GM18867 (cell line): ENCODE results near the gene SAMHD1.
"Not testable (repeated sequence)": the region's sequence is repeated elsewhere in the genome, so short reads cannot be mapped to it uniquely, and the experiment has no call there.

Experiments used
- ATAC-seq: cut with Tn5 transposase; IDR thresholded peaks from one replicate; pipeline ENCODE4 v1.9.1; 2021; ENCODE audit warnings: mild to moderate bottlenecking, moderate library complexity; ENCODE audit not compliant: unreplicated experiment

Gene SAMHD1

DNA sequence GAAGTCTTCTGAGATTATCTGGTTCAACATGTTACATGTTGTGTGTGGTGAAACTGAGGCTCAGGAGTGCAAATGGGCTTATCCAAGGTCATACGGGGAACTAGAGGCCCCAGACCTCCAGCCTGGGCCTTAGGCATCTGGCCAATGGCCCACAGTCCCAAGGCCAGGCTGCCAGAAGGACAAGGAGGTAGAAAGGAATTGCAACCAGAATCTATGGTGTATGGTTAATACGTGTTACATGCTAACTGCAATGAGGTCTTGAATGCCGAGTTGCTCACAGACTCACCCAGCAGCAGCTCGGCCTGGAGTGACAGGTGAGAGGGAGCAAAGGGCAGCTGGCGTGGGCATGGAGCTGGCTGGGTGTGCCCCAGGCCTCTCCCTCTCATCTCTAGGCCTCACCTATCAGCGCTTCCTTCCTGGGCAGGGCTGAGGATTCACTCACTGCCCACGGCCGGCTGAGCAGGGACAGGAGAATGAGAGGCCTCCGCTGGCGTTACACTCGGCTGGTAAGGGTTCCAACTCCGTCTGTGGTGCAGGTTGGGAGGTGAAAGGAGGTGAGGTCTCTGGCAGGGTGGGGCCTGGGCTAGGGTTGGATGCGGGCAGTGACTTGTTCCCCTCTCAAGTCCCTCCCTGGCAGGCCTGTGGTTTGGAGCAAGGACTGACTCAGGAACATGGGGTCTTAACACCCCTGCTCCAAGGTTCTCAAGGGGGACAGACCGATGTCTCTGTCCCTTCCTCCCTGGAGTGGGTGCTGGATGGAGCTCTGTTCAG lies 75.6 kb downstream of the SAMHD1 start, which contains the start of gene TLDC2:
TLDC2 (plus strand) TSS at position 437 of the 771 bp plus-strand sequence; CDS start at position 474, 37 bp downstream.
- no peak for ATAC-seq

DNA sequence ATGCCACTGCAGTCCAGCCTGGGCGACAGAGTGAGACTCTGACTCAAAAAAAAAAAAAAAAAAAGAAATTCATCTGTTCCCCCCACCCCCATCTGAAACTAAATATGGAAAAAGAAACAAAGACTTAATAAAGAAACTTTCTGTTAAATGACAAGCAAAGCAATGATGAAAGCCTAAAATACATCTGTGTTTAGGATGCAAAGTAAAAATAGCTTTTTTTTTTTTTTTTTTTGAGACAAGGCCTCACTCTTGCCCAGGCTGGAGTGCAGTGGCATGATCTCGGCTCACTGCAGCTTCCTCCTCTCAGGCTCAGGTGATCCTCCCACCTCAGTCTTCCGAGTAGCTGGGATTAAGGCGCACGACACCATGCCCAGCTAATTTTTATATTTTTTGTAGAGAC lies 76.4 kb downstream of the SAMHD1 start:
- not testable (repeated sequence) for ATAC-seq

DNA sequence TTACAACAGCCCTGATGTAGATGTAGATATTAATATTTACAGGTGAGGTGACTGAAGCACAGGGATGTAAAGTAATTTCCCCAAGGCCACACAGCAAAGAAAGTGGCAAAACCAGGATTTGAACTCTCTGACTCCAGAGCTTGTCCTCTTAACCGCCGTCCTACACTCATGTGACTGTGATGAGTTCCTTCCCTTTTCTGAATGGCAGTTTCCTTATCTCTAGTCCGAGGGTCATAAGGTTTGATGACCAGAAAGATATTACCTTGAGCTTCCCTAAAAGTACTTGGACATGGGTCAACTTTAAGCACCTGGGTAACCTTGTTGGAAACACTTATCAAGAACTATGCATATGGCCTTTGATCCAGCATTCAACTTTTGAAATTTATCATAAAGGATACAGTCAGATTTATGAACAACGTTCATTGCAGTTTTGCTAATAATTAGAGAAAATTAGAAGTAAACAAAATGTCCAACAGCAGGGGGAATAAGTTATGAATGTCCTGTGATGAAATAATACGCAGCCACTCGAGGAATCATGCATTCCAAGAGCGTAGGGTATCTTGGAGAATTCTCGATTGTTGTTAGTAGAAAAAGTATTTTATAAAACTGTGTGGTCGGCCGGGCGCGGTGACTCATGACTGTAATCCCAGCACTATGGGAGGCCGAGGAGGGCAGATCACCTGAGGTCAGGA lies 77.9 kb downstream of the SAMHD1 start:
- ATAC-seq = no peak

DNA sequence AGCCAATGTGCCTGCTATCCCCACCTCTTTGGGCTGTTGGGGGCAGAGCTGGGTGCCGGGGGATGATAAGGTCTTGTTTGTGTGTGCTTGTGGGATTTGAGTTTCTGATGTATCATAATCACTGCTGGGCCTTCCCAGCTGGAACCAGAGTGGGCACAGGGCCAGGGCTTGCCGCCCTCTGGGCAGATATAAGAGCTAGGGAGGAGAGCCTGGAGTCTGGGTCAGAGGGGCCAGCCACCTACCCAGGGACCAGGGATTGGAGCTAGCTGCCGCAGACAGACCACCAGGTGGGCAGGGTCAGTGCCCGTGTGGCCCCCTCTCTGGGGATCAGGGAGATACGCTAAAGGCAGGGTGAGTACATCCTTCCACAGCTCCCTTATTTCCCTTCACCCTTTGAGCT lies 78.7 kb downstream of the SAMHD1 start:
- ATAC-seq = no peak

DNA sequence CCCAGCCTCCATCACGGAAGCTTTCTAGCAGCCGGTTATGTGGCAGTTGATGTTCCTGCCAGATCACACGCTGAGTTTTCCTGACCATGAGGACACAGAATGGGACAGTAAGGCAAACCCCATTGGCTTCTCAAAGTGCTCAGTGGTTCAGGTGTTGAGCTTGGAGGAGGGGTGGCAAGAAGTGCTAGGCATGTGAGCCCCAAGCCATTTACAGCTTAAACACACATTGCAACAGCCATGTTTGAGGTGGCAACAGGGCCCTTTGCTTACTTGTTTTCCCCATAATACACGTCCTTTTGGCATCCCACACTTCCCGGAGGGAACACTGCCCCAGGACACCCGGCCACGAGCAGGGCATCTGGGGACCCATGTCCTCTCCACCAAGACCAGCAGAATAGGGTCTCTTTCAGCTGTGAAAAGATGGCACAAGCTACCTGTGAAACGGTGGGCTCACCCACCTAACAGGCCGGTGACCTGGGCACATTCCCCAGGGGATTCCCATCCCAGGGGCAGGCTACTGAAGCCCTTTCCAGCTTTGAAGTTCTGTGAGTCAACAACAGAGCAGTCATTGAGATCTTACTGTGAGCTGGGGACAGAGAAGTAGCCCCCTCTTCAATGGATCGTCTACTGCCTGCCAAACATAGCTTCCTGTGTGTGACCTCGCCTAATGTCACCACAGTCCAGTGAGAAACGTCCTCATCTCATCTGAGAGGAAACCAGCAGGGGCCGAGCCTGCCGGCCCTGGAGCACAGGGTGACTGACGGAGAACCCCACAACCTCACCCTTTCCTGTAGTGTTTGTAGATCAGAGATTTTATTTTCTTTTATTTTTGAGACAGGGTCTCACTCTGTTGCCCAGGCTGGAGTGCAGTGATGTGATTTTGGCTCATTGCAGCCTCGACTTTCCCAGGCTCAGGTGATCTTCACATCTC lies 79.6 kb downstream of the SAMHD1 start:
- ATAC-seq = no peak

DNA sequence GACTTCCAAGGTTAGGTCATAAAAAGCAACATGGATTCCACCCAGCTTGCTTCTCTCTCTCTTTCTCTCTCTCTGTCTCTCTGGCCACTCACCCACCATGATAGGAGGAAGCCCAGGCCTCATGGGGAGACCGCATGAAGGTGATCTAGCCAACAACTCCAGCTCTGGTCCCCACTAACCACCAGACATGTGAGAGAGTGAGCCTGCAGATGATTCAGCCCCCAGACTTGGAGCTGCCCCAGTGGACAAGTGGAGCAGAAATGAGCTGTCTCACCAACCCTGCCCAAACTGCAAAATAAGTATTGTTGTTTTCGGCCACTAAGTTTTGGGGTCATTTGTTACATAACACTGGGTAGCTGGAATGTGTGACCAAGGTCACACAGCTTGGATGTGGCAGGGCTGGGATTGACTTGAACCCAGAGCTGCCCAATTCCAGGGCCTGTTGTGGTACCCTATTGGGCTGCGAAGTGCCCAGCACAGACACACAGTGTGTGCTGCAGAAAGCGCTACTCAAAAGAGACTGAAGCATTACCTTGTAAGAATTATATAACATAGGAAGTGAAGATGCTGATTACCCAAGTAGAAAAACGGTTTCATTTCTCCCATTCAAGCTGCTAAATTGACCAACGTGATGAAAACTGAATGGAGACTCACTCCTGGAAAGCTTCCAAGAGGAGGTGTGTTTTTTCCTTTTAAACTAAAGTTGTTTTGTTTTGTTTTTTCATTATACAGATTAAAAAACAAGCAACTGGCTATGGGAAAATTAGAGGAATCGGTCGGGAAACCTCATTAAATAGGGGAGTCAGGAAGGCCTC lies 84.6 kb downstream of the SAMHD1 start:
- ATAC-seq = no peak

DNA sequence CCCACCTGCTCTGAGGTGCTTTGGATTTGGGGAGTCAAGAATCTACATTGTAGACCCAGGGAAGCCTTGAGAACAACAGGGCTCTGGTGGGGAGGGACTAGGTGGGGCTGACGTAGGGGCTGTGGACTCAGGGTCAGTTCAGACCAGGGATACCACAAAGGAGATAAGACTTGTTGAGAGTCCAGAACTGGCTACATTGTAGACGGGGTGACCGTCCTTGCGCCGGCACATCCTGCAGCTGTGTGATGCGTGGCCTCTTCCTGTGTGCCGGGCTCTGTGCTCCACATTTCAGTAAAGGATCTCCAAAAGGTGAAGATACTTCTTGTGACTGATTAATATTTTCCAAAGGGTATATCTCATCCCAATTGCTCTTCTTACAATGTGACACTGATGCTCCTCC lies 85.3 kb downstream of the SAMHD1 start:
- ATAC-seq = no peak

DNA sequence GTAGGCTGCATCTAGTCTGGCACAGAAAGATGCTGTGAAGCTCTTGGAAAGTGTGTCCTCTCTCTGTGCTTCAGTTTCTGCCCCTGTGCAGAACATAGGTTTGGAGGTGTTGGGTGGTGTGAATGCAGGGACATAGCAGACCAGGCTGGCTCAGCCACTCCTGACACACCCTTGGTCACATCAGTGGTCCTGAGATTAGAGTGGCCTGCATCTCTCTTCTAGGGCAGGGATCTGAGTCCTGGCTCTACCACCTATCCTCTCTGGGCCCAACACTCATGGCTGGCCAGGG lies 85.7 kb downstream of the SAMHD1 start:
- ATAC-seq = no peak

DNA sequence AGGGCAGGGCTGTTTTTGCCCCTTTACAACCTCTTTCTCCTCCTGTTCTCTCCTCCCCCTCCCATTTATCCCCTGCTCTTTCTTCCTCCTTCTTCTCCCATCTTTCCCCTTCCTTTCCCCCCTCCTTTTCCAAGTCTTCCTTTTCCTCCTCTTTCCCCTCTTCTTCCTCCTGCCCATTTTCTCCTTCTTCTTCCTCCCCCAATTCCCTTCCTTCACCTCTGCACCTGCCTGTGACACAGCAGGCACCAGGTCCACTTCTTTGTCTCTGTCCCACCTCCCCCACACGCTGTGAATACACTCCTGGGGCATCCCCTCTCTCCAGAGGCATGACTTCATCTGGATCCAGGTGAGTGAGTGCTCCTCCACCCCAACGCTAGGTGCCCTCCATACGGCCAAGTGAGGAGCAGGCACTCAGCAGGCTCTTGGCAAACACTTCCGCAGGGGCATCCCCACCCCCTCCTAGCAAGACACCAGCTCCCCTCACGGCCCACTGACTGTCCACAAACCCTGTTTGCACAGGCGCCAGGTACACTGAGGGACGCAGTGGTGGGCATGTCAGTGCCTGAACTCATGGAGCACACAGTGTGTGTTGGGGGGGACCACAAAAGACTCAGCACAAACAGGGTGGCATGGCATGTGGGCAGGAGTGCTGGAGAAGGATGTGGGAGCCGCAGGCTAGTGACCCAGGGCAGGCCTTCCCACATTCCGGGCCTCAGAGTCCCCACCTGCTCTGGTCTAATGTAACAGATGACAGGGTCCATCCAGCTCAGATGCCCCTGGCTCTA lies 86.2 kb downstream of the SAMHD1 start:
- ATAC-seq = no peak

DNA sequence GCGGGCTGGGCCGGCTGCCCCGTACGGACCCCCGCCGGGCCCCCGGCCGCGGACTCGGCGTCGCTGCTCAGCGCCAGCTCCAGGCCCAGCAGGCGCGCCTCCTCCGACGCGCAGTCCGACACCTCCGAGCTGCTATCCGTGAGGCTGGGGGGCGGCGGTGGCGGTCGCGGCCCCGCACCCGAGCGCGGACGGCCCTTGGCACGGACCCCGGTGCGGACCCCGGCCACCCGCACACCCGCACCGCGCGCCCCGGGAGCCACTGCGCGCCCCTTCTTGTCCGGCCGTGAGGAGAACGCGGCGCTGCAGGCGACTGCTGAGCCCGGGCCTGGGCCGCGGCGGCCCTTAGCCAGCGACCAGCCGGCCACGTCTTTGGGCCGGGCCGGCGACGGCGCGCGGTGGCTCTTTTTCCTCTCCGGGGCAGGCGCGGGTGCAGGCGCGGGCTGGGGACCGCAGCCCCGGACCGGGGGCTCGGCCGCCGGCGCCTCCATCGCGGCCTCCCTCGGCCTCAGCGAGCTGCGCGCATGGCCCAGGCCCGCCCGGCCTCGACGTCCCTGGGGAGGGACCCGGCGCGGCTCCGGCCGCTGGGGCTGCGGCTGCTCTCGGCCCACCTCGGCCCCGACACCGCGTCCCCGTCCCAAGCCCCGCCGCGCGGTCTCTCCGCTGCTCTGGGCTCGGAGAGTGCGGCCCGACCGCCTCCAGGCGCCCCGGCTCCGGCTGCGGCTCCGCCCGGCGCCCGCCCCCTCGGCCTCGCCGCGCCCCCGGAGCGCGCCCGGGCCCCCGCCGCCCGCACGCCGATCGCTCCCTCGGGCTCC lies 88.4 kb downstream of the SAMHD1 start:
- peak; percentile 55 for ATAC-seq

DNA sequence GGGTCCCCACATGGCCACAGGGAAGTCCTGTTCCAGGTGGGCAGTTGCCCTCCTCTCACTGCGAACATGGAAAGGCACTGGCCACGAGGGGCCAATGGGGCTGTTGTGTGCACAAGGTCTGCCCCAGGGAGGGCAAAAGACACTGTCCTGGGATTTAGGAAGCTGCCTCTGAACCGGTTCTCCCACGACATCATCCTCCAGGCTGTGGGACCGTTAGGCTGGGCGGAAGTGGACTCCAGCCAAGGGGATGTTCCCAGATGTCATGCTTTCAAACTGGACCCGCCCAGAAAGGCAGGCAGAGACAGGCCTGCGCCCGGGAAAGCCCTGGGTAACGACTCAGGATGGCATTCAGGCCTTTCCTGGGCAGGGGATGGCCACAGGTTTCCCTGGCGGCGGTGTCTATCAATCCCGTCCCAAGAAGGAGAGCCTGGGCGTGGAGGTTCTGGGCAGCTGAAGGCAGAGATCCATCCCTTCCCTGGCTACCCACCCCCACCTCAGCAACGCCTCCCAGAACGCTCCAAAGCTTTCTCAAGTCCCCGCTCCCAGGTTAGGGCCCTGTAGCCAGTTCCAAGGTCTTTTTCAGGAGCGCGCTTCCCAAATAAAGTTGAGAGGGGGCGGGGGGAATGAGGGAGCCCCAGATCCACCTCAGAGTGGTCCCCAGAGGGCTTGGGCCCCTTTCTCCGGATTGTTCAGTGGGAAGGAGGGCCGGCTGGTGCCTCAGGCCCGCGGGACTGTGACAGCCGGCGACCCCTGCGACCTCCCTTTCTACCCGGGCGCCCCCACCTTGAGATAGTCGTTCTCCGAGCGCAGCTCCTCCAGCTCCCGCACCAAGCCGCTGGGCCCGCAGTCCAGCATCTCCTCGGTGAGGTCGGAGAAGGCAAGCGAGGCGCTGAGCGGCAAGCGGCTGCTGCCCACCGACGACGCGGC lies 89.4 kb downstream of the SAMHD1 start:
- ATAC-seq = no peak

DNA sequence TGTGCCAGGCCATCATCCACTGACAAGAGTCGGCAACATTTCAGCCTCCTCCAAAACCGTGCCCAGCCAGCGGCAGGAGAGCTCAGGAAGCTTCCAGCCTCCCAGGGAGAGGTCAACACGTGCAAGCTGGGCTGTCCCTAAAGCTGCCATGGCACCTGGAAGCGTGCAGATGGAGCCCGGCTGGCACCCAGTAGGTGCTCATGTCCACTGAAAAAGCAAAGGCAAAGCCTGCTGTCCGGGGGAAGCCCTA lies 90.0 kb downstream of the SAMHD1 start:
- ATAC-seq = no peak

DNA sequence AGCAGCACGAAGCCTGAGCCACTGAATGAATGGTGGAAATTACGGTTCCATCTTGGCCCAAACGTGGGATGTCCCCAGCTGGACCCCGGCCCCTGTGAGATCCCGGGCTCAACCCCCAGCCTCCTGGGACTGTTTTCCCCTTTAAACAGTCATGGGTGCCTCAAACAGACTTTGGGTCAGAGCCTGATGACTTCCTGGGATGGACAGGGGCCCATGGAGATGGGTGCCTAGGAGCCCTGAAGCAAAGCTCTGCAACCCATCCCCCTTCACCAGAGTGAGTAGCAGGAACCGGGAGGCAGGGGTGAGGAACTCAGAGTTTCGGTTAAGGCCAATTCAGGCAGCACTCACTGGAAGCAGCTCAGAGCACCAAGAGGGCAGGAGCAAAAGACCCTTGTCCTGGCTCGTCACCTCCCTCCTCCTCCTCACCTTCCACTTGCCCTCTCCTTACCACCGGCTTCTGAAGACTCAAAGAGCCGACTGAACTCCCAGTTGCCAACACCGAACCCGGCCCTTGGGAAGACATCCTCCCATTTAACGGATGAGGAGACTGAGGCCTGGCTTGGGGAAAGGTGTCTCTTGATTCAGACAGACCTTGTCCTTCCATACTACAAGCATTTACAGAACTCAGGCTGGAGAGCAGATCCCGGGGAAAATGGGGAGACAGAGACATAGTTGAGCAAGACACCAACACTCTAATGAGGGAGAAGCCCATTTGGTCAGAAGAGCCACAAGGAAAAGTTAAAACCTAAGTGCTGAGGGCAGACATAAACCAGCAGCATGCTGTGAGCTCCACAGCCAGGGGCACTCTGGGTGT lies 90.5 kb downstream of the SAMHD1 start:
- no peak for ATAC-seq

DNA sequence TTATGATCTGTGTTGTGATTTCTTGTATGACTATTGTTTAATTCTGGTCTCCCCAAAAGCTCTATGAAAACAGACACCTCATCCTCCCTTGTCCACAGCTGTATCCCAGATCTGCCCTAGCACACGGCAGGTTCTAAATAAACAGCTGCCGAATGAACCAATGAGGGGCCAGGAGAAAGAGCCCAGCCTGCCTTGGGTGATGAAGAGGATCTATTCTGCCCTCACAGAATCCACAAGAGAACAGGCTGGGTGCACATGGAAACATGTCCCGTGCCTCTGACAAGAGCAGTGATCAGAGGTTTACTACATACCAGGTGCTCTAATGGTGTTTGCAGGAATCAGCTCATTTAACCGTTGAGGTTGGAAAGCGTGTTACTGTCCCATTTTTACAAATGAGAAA lies 91.2 kb downstream of the SAMHD1 start:
- no peak for ATAC-seq

DNA sequence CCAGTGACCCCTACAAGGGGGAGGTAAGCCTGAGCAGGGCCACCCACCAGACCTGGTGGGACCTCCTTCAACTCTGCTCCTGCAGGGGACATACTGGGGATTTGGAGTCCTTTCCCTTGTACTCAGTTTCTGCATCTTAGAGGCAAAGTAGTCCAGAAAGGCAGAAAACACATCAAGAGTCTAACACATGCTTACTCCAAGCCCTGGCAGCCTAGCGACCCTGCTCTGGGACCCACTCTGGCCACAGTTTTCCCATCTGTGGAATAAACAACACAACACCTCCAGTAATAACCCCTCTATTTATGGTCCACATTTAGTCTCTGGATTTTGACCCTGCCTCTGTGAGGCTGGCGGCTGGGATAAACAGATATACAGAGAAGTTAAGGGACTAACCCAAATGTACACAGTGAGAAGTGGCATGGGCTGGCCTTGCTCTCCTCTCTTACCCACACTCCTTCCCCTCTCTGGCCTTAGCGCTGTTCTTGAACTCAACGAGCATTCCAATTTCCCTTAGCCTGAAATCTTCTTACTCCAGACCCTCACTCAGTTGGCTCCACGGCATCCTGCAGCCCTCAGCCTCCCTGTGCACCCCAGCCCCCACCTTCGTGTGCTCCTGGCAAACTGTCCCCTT lies 91.7 kb downstream of the SAMHD1 start:
- ATAC-seq = no peak

DNA sequence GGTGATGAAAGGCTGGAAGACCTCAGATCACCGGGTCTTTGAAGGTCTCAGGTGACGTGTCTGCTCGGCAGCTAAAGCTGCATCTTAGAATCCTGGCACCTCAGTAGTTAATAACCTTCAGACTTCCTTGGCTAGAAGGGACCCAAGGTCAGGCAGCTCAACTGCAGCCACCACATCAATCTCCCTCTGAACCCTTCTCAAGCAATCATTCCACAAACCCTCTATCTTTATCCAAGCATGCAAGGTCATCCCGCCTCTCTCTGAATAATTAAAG lies 92.3 kb downstream of the SAMHD1 start:
- ATAC-seq = no peak
